Activated CD8-positive, alpha-beta memory T cell treated with anti-CD3 and anti-CD28 coated beads for 48 hours (primary cell): ENCODE results near the gene TSPAN14.
"Not testable (repeated sequence)": the region's sequence is repeated elsewhere in the genome, so short reads cannot be mapped to it uniquely, and the experiment has no call there.

ENCODE experiments used
- DNase-seq, 3 experiments: peaks; one replicate each; pipeline ENCODE4 v3.0.0-alpha.2; 2020; ENCODE audit warnings: low read depth in 2 of 3, low spot score in 2 of 3

TSPAN14 gene

GRCh38 chr10:80468002-80468401 is 13.9 kb downstream of the TSPAN14 start:
- no peak for DNase-seq

- DNase-seq, result no peak
Observed at GRCh38 chr10:80468806-80469421, 14.8 kb downstream of the TSPAN14 start.

- DNase-seq, result no peak
Observed at GRCh38 chr10:80470266-80470665, 16.2 kb downstream of the TSPAN14 start.

GRCh38 chr10:80471001-80471400 is 16.9 kb downstream of the TSPAN14 start:
- DNase-seq, result no peak

GRCh38 chr10:80471715-80472233 is 17.7 kb downstream of the TSPAN14 start:
- no peak for DNase-seq

- DNase-seq, result no peak
Observed at GRCh38 chr10:80472234-80473095, 18.4 kb downstream of the TSPAN14 start.

- DNase-seq, result no peak
Observed at GRCh38 chr10:80473096-80473657, 19.1 kb downstream of the TSPAN14 start.

GRCh38 chr10:80473692-80474596 is 19.8 kb downstream of the TSPAN14 start:
- DNase-seq, result no peak

GRCh38 chr10:80474597-80474910 is 20.4 kb downstream of the TSPAN14 start:
- DNase-seq, result no peak

GRCh38 chr10:80474941-80475340 is 20.8 kb downstream of the TSPAN14 start:
- DNase-seq, result no peak

GRCh38 chr10:80475641-80476040 is 21.5 kb downstream of the TSPAN14 start:
- DNase-seq, result not testable (repeated sequence)

GRCh38 chr10:80476685-80477084 is 22.6 kb downstream of the TSPAN14 start:
- DNase-seq, result no peak

GRCh38 chr10:80477813-80478212 is 23.7 kb downstream of the TSPAN14 start:
- no peak for DNase-seq

- not testable (repeated sequence) for DNase-seq
Observed at GRCh38 chr10:80480373-80480772, 26.3 kb downstream of the TSPAN14 start.

- no peak for DNase-seq
Observed at GRCh38 chr10:80480852-80481251, 26.7 kb downstream of the TSPAN14 start.

- no peak for DNase-seq
Observed at GRCh38 chr10:80484243-80484642, 30.1 kb downstream of the TSPAN14 start.

GRCh38 chr10:80484676-80485075 is 30.6 kb downstream of the TSPAN14 start:
- no peak for DNase-seq

GRCh38 chr10:80485076-80485945 is 31.2 kb downstream of the TSPAN14 start:
- no peak for DNase-seq

- no peak for DNase-seq
Observed at GRCh38 chr10:80485946-80486764, 32.0 kb downstream of the TSPAN14 start.
